GM21447 (cell line): Measurements from ENCODE around the gene RAB3B.
A peak's percentile ranks its signal among the peaks of the same experiment; 100 is the strongest.
"Not testable (repeated sequence)": the region's sequence is repeated elsewhere in the genome, so short reads cannot be mapped to it uniquely, and the experiment has no call there.

Source experiments
- ATAC-seq: cut with Tn5 transposase; IDR thresholded peaks from one replicate; pipeline ENCODE4 v1.9.1; 2021; ENCODE audit not compliant: unreplicated experiment

RAB3B gene

GRCh38 chr1:51875836-51876235 lies 114.7 kb downstream of the RAB3B start:
- ATAC-seq: no peak

GRCh38 chr1:51875291-51875772 lies 115.2 kb downstream of the RAB3B start:
- no peak for ATAC-seq

GRCh38 chr1:51873270-51873669 lies 117.2 kb downstream of the RAB3B start:
- not testable (repeated sequence) for ATAC-seq

- no peak for ATAC-seq
Measured at GRCh38 chr1:51871351-51871975, 119.0 kb downstream of the RAB3B start.

- ATAC-seq: no peak
Measured at GRCh38 chr1:51870603-51871350, 119.7 kb downstream of the RAB3B start.

- no peak for ATAC-seq
Measured at GRCh38 chr1:51867479-51868232, 122.8 kb downstream of the RAB3B start.

- peak; percentile 78 for ATAC-seq
Measured at GRCh38 chr1:51863384-51863783, 127.1 kb downstream of the RAB3B start.

- ATAC-seq: no peak
Measured at GRCh38 chr1:51861669-51862068, 128.8 kb downstream of the RAB3B start.

- ATAC-seq: no peak
Measured at GRCh38 chr1:51859735-51860134, 130.8 kb downstream of the RAB3B start.

- no peak for ATAC-seq
Measured at GRCh38 chr1:51859333-51859732, 131.2 kb downstream of the RAB3B start.

GRCh38 chr1:51858892-51859291 lies 131.6 kb downstream of the RAB3B start:
- ATAC-seq: no peak
